Cardiac septum (tissue), 1 donor: ENCODE data around the gene FAM221A. TPM values are rescaled to one million over a fixed set of nuclear protein-coding genes. Genes with fewer than 3 reads are reported as not detected.
"Not testable (repeated sequence)": the region's sequence is repeated elsewhere in the genome, so short reads cannot be mapped to it uniquely, and the experiment has no call there.

Source experiments
- DNase-seq: peaks from one replicate; pipeline ENCODE4 v3.0.0-alpha.2; 2020; ENCODE audit warnings: low spot score
- intact Hi-C: fragments of 100-400 bp; cut with DNase I; formaldehyde crosslinking; loops from one replicate; pipeline ENCODE4 v1.14.0; 2022
- long read RNA-seq: library from polyadenylated mRNA; unstranded; transcript quantifications from one replicate; pipeline ENCODE4 v2.0.0, GENCODE V29; 2021
- total RNA-seq: library from RNA; stranded (reverse); fragmentation: NEBNext Ultra II Directional; extraction: Animal tissue kit (Norgen Biotek cat#: 25700); gene quantifications from one replicate; pipeline ENCODE4 v1.2.1, GENCODE V29; 2021
- donor health status: DM: no; HTN: no; CAD: no.

Gene FAM221A, protein sequence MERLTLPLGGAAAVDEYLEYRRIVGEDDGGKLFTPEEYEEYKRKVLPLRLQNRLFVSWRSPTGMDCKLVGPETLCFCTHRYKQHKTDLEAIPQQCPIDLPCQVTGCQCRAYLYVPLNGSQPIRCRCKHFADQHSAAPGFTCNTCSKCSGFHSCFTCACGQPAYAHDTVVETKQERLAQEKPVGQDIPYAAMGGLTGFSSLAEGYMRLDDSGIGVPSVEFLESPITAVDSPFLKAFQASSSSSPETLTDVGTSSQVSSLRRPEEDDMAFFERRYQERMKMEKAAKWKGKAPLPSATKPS
- total RNA-seq, result 3.7 TPM
- long read RNA-seq, partial matches to known transcripts, result 0 of 7 reads
- long read RNA-seq, other reads (novel, unspliced or antisense), result 3 of 7 reads

DNA sequence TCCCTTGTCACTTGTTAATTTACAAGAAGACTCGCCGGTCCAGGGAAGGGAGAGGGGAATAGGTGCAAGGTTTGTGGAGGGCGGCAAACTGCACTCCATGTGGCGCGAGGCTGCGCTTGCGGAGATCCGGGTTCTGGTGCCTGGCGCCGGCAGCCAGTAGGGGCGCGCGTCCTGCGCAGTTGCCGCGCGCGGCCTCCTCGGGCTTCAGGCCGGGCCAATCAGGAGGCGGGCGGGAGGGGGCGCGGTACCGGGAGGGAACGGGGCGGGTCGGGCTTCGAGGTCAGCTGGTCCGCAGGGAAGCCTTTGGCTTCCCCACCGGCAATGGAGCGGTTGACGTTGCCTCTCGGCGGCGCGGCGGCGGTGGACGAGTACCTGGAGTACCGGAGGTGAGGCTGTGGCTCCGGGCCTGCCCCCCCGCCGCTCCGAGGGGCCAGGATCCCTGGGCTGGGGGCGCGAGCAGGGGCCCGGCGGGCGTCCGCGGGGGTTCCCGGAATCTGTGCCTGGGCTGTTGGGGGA, at the start of gene FAM221A:
Gene FAM221A (plus strand): TSS at position 302 of the 516 bp plus-strand sequence. CDS start 20 bp downstream, at position 322.
- intact Hi-C loops, result loop anchor here (1.0 kb wide), 1 partner anchor 83 kb away; the partner anchor contains the start of gene CCDC126
- peak; percentile 94 for DNase-seq

DNA sequence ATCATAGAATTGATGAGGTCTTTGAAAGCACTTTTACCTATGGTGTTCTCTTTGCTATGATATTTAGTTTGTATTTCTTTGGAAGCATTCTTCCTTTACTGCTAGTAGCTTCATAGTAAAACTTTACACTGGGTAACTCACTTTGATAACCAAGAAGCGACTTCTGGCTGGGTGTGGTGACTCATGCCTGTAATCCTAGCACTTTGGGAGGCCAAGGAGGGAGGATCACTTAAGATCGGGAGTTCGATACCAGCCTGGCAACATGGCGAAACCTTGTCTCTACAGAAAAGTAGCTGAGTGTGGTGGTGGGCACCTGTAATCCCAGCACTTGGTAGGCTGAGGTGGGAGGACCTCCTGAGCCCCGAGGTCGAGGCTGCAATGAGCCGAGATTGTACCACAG, 46.6 kb upstream of the FAM221A start:
- intact Hi-C loops, result no loop called here
- DNase-seq, result no peak

DNA sequence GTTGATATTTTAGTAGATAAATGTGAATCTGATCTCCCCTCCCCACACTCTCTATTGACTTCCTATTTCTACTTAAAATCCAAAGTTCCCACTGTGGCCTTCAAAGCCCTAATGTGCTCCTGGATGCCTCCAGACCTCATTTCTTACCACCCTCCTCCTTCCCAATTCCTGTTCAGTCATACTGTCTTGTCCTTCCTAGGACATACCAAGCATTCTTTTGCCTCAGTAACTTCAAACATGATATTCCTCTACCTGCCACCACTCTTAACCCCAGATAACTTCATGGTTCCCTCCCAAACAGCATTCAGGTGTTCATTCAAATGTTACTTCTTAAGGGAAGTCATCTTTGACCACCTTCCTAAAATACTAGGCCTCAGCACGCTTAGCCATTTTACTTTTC, 34.2 kb upstream of the FAM221A start:
- intact Hi-C loops, result no loop called here

DNA sequence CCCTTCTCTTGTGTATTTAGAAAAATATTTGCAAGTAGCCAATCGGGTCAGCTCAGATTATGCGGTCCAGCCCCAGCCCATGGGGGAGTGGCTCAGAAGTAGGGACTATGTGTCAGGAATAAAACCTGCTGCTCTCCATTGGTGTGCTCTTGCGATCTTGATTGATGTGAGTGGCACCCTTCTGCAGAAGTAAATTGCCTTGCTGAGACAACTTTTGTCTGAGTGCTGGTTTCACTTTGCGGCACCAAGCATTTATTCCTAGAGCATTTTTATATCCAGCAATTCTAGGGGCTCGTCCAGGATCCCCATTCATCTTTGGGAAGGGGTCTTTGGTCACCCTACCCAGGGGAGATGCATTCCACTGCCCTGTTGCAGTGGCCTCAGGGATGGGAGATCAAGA, 26.1 kb upstream of the FAM221A start:
- no peak for DNase-seq
- intact Hi-C loops, result no loop called here

More for the DNA sequence above, 34.2 kb upstream of the FAM221A start:
- no peak for DNase-seq

DNA sequence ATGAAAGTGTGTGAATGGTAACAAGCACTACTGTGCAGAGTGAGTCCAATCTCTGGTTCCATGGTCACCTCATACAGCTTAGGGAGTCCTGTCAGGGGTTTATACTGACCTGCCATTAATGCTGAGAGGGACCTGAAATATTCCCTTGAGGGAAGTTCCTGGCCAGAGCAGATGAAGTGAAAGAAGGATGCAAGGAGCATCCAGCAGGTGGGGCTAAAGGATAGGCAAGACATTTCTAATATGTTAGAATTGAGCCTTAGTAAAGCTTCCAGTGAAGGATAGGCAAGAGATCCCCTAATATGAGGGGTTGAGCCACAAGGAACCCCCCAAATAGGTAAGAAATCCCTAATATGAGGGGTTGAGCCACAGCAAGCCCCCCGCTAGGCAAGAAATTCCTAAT, 25.5 kb upstream of the FAM221A start:
- DNase-seq, result no peak
- intact Hi-C loops, result no loop called here

DNA sequence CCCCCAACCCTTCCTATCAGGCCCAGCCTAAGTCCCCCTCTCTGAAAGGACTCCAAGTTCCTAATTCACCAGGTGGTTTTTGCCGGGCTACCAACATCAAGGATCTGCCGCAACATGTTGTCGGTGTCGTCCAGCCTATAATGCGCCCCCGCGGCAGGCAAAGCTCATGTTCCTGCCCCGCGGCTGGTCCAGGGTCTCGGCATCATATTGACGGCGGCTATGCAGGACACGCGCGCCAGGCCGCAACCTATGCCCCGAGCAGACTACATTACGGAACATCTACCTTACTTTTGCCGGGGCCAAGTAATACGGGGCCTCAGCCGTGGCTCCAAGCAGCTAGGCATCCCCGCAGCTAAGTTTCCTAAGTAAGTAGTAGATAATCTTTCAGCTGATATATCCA, 24.6 kb upstream of the FAM221A start:
- intact Hi-C loops, result no loop called here
- no peak for DNase-seq

DNA sequence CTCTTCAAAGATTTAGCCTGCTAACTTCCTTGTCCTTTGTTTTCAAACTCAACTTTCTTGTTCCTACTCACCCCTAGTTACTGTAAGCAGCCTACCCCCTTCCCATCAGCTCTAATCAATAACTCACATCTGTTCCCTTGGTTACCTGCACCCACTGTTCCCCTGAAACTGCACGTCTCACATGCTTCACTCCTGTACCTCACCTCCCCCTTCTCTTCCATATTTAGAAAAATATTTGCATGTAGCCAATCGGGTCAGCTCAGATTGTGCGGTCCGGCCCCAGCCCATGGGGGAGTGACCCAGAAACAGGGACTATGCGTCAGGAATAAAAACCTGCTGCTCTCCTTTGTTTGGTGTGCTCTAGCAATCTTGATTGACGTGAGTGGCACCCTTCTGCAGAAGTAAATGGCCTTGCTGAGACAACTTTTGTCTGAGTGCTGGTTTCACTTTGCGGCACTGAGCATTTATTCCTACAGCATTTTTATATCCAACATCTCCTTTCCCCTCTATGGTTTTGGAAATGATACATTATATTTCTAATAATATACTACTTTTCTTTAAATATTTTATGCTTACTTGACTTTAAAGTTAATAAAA, 21.1 kb upstream of the FAM221A start:
- DNase-seq, result no peak
- intact Hi-C loops, result no loop called here

DNA sequence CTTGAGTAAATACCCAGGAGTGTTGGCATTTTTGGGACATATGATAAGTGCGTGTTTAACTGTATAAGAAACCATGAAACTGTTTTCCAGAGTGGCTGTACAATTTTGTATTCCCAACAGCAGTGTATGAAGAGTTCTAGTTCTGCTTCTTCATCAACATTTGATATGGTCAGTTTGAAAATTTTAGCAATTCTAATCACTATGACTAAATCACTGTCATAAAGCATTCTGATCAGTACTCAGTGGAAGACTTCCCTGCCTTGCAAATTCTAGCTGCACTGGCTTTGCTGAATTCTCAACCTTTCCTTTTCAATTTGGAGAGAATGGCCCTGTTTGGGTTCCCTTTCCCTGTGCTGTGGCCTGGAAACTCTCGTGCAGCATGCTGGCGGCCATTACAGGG, 18.6 kb upstream of the FAM221A start:
- no peak for DNase-seq
- intact Hi-C loops, result no loop called here

DNA sequence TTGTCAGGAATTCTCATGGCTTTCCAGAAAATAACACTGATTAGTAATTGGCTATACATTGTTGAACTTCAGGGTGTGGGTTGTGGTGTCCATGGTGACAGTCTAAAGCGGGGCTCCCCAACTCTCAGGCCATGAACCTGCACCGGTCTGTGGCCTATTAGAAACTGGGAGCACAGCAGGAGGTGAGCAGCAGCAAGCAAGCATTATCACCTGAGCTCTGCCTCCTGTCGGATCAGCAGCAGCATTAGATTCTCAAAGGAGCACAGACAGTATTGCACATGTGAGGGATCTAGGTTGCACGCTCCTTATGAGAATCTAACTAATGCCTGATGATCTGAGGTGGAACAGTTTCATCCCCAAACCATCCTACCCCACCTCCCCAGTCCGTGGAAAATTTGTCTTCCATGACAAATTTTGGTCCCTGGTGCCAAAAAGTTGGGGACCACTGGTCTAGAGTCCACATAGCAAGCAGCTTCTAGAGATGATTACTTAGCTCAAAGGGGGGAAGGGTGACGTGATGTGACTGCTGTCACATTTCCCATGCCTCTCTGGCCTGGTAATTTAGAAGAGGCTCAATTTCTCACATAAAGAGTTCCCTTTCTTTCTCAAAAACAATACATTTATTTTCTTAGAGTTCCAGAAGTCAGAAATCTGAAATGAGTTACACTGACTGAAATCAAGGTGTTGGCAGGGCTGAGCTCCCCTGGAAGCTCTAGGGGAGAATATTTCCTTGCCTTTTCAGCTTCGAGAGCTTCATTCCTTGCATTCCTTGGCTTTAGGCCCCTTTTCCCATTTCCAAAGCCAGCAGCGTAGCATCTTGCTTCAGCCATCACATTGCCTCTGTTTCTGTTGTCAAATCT, 17.6 kb upstream of the FAM221A start:
- no peak for DNase-seq
- intact Hi-C loops, result no loop called here

DNA sequence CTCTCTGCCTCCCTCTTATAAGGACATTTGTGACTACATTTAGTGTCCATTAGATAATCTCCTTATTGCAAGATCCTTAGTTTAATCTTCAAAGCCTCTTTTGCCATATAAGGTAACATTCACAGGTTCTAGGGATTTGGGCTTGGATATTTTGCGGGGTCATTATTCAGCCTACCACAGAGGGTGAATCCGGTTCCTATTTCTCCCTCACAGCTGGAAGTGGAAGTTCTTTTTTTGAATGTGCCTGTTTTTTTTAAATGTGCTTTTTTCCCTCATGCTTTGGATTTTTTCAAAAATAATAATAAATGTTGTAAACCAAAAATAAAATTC, 17.1 kb upstream of the FAM221A start:
- no peak for DNase-seq
- intact Hi-C loops, result no loop called here

DNA sequence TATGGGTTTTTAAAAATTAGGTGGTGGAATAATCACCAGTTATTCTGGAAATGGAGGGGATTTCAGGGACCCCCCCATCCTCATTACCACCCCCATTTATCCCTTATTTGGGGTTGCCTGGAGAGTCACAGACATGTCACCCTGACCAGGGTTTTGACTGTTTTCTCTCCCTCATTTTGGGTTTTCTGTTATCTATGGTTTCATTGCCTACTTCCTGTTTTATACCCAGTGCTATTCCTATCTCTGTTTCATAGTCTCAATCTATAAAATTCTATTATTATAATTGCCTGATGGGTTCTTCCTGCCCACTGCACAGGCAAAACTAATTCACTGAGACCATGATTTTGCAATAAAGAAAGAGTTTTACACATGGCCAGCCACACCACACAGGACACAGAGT, 15.9 kb upstream of the FAM221A start:
- intact Hi-C loops, result no loop called here
- DNase-seq, result no peak

DNA sequence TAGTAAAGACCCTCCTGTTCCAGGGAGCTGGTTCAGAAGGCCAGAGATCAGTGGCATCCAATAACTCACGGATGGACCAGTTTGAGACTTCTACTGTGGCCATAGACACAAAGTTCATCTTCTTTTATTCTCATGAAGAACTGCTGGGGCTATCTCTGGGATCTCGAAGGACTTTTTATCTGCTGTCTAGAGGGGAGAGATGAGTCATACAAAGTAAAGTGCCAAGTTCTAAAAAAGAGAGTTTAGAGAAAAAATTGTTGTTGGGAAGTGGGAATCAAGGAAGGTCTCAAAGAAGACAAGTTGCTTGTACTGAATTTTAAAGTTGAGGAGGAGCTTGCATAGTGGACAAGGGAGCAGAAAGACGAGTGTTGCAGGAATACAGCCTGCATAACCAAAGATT, 8.0 kb upstream of the FAM221A start:
- intact Hi-C loops, result no loop called here

DNA sequence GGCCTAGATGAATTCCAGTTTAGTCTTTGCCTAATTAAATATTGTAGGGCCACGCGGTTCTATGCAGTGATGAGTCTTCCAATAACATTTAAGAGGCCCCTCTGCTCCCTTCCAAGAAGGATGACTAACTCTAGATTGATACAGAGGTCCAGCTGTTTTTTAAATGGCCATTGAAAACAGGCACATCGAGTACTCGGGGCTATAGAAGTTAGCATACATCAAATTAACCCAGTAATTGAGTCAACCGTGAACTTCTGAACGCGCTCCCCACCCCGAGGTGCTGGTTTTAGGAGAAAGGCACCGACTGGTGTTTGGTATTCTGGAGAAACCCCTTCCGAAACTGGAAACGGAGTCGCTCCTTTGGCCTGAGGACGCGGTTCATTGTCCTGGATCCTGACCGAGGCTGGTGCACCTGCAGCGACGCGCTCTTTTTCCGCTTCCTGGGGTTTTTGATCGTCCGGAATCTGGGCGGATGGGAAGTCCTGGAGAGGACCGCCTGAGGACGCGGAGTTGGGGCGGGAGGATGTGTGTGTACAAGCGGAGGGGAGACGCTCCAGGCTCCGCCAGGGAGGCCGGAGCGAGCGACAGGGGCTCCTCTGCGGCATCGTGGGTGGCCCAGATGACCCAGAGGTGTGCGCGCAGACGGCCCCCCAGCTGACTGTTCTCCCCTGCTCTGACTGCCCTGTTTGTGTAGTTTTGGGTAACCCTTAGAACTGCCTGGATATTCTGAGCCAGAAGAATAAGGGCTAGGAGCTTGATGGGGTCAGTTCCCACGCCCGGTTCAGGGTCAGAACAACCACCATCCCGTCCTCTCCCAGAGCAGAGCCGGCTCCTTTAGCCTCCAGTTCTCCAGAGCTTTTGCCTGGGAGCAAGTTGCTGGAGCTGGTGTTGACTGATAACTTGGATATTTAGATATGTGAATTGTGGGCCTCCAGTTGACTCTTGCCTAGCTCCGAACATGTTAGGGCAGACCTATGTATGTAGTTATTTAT, 711 bp downstream of the FAM221A start:
- DNase-seq, result peak; percentile 78
- intact Hi-C loops, result loop anchor here (1.0 kb wide), 1 partner anchor 83 kb away; the partner anchor contains the start of gene CCDC126

More for the DNA sequence above, 8.0 kb upstream of the FAM221A start:
- DNase-seq, result no peak

DNA sequence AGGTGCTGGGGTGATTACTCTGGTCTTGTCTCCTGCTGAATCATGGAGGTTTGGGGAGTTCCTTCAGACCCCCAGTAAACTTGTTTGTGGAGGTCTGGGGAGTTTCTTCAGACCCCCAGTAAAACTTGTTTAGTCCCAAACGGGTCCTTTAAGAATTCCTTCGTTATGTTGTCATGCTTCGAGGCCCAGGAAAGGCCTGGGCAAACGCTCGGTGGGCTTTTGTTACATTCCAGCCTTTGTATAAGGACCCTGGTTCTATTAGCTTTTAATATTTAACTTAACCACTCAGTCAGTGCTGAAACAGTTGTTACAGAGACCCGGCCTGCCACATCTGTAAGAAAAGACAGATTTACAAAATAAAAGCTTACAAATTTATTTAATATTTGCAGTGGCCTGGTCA, 4.0 kb downstream of the FAM221A start:
- intact Hi-C loops, DNase-seq: not testable (repeated sequence)

DNA sequence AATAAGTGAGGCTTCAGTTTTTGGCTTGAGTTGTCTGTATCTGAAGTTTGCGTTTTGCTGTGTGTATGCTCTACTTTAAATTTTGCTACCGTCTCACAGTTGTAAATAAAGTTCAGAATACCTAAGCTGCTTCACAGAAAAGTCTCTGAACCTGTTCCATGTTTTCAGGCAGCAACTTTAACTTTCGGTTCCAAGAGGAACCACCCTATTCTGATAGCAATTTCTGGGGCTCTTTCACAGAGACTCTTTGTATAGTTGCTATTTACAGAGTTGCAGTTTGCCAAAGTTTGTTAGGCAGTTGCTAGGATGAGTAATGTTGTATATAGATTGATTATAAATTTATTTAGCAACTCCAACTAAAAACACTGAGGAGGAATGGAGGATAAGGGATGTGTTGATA, 5.7 kb downstream of the FAM221A start:
- DNase-seq, result no peak
- intact Hi-C loops, result no loop called here

DNA sequence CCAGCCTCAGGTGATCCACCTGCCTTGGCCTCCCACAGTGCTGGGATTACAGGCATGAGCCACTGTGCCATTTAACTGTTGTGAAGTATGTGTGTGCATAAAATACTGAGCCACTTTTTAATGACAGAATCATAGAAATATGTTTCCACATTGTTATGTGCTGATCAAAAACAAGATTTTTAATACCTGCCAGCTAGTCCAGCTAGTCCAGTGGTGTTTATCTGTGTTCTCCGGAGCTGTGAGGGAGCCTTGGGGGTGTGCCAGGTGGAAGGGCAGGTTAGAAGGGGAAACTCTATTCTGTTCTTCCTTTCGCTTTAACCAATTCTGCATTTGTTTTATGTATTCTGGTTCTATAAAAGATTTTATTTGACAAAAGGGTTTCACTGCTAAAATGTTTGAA, 7.0 kb downstream of the FAM221A start:
- DNase-seq, result no peak

DNA sequence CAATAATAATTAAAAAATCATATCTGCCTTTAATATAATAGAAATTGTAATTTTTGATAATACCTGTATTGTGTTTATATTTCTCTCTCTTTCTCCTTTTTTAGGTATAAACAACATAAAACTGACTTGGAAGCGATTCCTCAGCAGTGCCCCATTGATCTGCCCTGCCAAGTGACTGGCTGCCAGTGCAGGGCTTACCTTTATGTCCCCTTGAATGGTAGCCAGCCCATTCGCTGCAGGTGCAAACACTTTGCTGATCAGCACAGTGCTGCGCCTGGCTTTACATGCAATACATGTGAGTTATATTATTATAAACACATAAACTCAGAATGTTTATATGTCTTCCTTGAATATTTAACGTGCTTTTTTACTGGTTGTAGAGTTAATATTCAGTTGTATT, 9.2 kb downstream of the FAM221A start:
- no peak for DNase-seq
- intact Hi-C loops, result no loop called here

More for the DNA sequence above, 7.0 kb downstream of the FAM221A start:
- intact Hi-C loops, result no loop called here

DNA sequence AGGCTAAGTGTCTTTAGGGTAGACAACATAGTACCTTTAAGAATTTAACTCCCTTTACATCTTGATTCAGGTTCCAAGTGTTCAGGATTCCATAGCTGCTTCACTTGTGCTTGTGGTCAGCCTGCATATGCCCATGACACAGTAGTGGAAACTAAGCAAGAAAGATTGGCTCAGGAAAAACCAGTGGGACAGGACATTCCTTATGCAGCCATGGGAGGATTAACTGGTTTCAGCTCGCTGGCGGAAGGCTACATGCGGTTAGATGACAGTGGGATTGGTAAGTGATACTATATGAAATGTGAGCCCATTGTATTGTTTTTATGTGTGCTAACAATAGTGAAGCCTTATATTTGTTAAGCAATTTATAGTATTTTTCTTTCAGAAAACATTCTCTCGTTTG, 11.3 kb downstream of the FAM221A start:
- no peak for DNase-seq
- intact Hi-C loops, result no loop called here

DNA sequence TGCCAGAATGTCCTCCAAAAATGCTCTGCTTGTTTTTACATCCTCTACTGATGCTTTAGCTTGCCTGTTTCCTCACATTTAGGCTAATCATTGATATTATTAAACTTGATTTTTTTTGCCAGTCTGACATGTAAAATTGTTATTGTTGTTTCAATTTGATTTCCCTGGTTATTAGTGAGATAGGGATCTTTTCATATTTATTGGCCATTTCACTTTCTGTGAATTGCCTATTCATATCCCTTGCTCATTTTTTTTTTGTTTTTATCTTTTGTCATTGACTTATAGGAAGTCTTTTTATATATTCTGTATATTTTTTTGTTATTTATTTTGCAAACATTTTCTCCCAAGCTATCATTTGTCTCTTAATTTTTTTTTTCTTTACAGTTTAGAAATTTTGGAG, 13.2 kb downstream of the FAM221A start:
- DNase-seq, result no peak
- intact Hi-C loops, result no loop called here
